GM18499 (cell line): ENCODE data around the gene AP4S1.
"Not testable (repeated sequence)": the region's sequence is repeated elsewhere in the genome, so short reads cannot be mapped to it uniquely, and the experiment has no call there.

Experiments
- ATAC-seq: cut with Tn5 transposase; IDR thresholded peaks from one replicate; pipeline ENCODE4 v1.9.1; 2021; ENCODE audit warnings: moderate number of reproducible peaks; ENCODE audit not compliant: insufficient read depth, unreplicated experiment

The AP4S1 gene

GRCh38 chr14:31025367-31026076 lies at the start of gene AP4S1:
AP4S1 (plus strand) TSS chr14:31025649; CDS start chr14:31066197, 40,548 bp downstream.
- no peak for ATAC-seq

GRCh38 chr14:30977752-30978151 lies 47.7 kb upstream of the AP4S1 start:
- ATAC-seq: no peak

GRCh38 chr14:30980106-30980704 lies 45.2 kb upstream of the AP4S1 start:
- ATAC-seq: not testable (repeated sequence)

- no peak for ATAC-seq
Measured at GRCh38 chr14:30980980-30981379, 44.5 kb upstream of the AP4S1 start.

GRCh38 chr14:30982533-30982932 lies 42.9 kb upstream of the AP4S1 start:
- no peak for ATAC-seq

- no peak for ATAC-seq
Measured at GRCh38 chr14:30983858-30984257, 41.6 kb upstream of the AP4S1 start.

- ATAC-seq: no peak
Measured at GRCh38 chr14:30985796-30986195, 39.7 kb upstream of the AP4S1 start.

- no peak for ATAC-seq
Measured at GRCh38 chr14:30988509-30988908, 36.9 kb upstream of the AP4S1 start.

- no peak for ATAC-seq
Measured at GRCh38 chr14:30990770-30991169, 34.7 kb upstream of the AP4S1 start.

GRCh38 chr14:30991408-30991807 lies 34.0 kb upstream of the AP4S1 start:
- ATAC-seq: no peak

GRCh38 chr14:30993071-30993470 lies 32.4 kb upstream of the AP4S1 start:
- no peak for ATAC-seq

- ATAC-seq: peak; percentile 64
Measured at GRCh38 chr14:30994681-30995620, 30.5 kb upstream of the AP4S1 start.

GRCh38 chr14:30995689-30996088 lies 29.8 kb upstream of the AP4S1 start:
- ATAC-seq: no peak

GRCh38 chr14:30996892-30997659 lies 28.4 kb upstream of the AP4S1 start:
- ATAC-seq: no peak

GRCh38 chr14:30998100-30998706 lies 27.2 kb upstream of the AP4S1 start:
- ATAC-seq: no peak

- ATAC-seq: no peak
Measured at GRCh38 chr14:30999038-30999773, 26.2 kb upstream of the AP4S1 start.

- ATAC-seq: no peak
Measured at GRCh38 chr14:31000629-31001338, 24.7 kb upstream of the AP4S1 start.

- ATAC-seq: no peak
Measured at GRCh38 chr14:31001339-31001658, 24.1 kb upstream of the AP4S1 start.

- ATAC-seq: no peak
Measured at GRCh38 chr14:31003284-31003683, 22.2 kb upstream of the AP4S1 start.
